Stimulated activated CD8-positive, alpha-beta memory T cell treated with anti-CD3 and anti-CD28 coated beads, Interleukin-15, amount 100 ng/mL, for 24 hours (primary cell): ENCODE data around the gene STK11IP.

Experiments used
- DNase-seq: peaks from one replicate; pipeline ENCODE4 v3.0.0-alpha.2; 2020; ENCODE audit warnings: low read depth

Gene STK11IP

DNA sequence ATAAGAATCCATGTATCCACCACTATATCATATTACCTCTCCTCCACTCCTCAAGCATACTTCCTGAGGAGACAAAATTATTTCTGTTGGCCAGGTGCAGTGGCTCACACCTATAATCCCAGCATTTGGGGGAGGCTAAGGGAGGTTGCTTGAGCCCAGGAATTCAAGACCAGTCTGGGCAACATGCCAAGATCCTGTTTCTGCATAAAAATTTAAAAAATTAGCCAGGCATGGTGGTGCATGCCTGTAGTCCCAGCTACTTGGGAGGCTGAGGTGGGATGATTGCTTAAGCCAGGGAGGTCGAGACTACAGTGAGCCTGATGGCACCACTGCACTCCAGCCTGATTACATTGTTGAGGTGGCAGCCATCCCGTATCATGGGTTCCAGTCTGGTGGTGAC, 16.3 kb upstream of the STK11IP start:
- DNase-seq, result no peak

- no peak for DNase-seq
Measured at GRCh38 chr2:219591091-219591490, 6.6 kb upstream of the STK11IP start.

DNA sequence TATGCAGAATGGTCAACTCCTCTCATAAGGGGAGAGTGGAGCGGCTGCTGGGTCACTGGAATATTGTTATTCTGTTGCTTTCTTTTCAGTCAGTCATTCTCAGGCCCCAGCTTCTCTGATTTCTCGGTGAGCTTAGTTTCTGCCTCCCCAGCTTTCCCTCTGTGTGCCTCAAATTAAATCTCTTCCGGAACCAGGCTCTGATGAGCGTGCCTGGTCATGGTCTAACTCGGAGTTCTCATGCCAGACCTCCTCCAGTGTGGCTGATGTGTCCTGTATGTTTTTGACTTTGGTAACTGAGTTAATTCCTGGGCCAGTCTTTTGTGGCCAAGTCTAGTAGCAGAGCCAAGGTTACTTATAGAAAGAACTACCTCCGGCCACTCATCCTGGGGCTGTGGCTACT, 4.9 kb upstream of the STK11IP start:
- no peak for DNase-seq

DNA sequence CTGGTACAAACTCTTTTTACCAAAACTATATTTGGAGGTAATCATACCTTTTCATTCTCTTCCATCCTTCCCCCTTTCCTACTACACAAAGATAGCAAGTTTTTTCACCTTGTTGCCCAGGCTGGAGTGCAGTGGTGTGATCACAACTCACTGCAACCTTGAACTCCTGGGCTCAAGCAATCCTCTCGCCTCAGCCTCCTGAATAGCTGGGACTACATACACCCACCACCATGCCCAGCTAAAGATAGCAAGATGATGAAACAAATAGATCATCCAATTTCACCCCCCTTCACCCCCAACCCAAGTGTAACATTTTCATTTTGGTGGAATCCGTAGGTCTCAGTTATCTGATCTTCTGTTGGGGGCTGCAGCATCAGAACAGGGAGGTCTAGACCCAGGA, 4.5 kb upstream of the STK11IP start:
- no peak for DNase-seq

DNA sequence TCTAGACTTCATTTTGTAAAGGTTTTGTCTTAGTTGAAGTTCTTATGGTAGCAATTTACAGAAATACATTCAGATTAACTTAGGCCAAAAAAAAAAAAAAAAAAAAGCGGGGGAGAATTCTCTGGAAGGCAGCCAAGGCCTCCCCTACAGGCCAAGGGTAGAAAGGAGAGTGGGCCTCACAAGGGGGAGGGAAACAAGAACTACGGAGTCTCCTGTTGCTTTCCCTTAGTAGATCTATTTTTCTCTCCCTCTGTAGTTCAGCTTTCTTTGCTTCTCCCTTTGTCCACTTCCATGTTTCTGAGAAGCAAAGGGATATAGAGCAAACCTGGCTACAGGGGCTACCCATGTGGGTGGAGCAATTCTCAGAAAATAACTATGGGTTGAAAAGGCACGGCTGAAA, 2.4 kb upstream of the STK11IP start:
- DNase-seq, result no peak

DNA sequence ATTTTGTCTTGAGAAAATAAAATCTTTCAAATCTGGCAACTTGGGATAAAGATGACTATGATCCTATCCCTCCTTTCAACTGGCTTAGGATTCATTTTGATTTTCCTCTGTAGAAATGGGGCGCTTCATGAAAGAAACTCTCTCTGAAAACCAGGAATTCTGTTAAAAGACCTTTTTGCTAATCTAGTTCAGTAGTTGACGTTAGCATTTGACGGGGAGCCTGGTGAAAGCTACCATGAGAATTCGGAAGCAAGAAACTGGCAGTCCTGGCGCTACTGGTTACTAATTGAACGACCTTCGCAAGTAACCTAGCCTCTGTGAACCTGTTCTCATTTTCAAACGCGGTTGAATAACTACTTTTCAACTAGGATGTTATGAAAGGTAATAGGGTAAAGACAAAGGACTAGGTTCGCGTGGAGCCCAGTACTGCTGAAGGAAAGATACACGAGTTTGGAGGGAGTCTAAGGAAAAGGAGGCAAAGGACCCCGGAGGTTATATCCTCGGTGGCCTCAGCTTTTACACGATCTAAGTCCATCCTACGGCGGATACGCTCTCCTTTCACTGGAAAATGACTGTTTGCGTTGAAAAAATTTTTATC, 604 bp upstream of the STK11IP start:
- DNase-seq, result no peak

- DNase-seq, result no peak
Measured at GRCh38 chr2:219598308-219599078, 836 bp downstream of the STK11IP start.

DNA sequence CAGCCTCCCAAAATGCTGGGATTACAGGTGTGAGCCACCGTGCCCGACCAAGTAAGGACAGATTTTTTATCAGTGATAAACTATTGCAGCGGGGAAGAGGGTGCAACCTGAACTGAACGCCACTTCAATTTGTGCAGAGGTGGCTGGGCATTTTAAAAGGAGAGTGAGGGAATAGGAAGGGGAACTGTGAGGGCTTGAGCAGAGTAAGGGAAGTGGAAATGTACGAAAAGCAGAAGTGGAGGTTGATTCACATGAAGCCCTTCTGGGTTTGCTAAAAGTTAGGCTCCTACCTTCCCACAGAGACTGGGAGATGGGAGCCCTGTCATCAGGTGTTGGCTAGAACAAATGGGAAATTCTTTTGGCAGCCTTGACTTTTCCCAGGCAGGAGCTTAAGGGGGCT, 6.1 kb downstream of the STK11IP start:
- no peak for DNase-seq

DNA sequence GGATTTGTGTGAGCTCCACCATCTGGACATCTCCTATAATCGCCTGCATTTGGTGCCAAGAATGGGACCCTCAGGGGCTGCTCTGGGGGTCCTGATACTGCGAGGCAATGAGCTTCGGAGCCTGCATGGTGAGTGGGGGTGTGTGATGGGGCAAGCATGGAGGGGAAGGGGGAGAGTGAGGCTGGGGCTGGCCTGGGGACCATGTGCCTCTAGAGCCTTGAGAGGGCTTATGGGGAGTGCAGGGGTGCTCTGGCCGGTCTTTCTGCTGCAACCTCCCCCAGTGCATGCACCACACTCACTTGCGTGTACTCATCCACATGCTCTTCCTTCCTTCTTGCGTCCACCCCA, 7.9 kb downstream of the STK11IP start:
- DNase-seq, result no peak

DNA sequence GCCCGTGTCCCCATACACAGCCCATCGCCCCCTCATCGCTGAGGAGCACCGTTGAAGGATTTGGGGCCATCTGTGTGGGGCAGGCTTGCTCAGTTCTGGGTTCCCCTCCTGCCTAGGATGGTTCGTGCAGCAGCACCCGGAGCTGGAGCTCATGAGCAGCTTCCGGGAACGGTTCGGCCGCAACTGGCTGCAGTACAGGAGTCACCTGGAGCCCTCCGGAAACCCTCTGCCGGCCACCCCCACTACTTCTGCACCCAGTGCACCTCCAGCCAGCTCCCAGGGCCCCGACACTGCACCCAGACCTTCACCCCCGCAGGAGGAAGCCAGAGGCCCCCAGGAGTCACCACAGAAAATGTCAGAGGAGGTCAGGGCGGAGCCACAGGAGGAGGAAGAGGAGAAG, 10.3 kb downstream of the STK11IP start:
- DNase-seq, result no peak

GRCh38 chr2:219608399-219608964, 10.8 kb downstream of the STK11IP start:
- DNase-seq, result no peak

- no peak for DNase-seq
Measured at GRCh38 chr2:219609149-219609750, 11.6 kb downstream of the STK11IP start.

- DNase-seq, result no peak
Measured at GRCh38 chr2:219611306-219611705, 13.6 kb downstream of the STK11IP start.

GRCh38 chr2:219611866-219612576, 14.4 kb downstream of the STK11IP start:
- DNase-seq, result no peak

DNA sequence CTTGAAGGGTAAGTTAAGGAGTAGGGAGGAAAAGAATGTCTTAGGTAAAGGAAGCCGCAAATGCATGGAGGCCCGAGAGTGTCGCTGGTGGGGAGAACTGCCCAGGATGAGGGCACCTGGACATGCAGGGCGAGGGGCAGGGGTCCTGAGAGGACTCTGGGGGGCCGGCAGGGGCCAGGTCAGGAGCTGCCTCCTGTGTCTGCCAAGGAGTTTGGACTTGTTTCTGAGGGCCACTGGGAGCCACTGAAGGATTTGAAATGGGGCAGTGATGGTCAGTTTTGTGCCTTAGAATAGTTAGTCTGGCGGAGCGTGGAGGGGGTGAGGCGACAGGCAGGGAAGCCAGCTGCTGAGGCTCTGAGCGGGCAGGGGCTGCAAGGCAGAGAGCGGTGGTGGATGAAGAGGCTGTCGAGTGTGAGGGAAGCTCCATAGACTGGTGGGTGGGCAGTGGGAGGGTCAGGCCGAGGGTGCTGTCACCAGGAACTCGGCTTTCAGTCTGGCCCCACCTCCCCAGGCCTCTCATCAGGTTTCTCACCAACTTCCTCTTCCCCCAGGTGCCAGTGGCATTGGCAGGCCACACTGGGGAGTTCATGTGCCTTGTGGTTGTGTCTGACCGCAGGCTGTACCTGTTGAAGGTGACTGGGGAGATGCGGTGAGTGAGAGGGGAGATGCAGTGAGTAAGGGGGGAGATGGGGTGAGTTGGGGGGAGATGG, 15.1 kb downstream of the STK11IP start:
- DNase-seq, result no peak

GRCh38 chr2:219613461-219614070, 15.9 kb downstream of the STK11IP start:
- DNase-seq, result no peak

- DNase-seq, result no peak
Measured at GRCh38 chr2:219614076-219614860, 16.6 kb downstream of the STK11IP start.

DNA sequence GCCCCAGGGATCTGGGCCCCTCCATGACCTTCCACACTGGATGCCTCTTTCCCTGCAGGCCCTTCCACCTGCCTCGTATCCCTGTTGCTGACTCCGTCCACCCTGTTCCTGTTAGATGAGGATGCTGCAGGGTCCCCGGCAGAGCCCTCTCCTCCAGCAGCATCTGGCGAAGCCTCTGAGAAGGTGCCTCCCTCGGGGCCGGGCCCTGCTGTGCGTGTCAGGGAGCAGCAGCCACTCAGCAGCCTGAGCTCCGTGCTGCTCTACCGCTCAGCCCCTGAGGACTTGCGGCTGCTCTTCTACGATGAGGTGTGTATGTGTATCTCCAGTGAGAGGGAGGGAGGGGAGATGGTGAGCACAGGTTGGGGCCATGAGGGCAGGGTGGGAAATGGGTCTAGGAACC, 17.4 kb downstream of the STK11IP start:
- no peak for DNase-seq

- DNase-seq, result no peak
Measured at GRCh38 chr2:219615894-219616293, 18.2 kb downstream of the STK11IP start.

- no peak for DNase-seq
Measured at GRCh38 chr2:219616550-219616949, 18.9 kb downstream of the STK11IP start.

- no peak for DNase-seq
Measured at GRCh38 chr2:219618733-219619122, 21.1 kb downstream of the STK11IP start.
